ENCODE measurements around the gene WWC1. TPM values are rescaled to one million over a fixed set of nuclear protein-coding genes. Genes with fewer than 3 reads are reported as not detected.

WWC1 gene
- total and polyA plus RNA-seq, 9 of the 15 experiments (the other 6 are each of a cell fraction or from before 2014, with no cell fraction given) = under 0.01 to 0.54 (median 0.42) TPM; not detected in 6

GRCh38 chr5:168486136-168486879 is 194.9 kb downstream of the WWC1 start, which contains the start of gene RARS1:
RARS1 (plus strand) TSS chr5:168486471; CDS start chr5:168486499, 28 bp downstream.
- peaks cover 0 to 2% of the 10 kb centered on the region in 2 experiments; a peak in 2 of 5 replicates for H3K4me1 ChIP-seq (replicated peaks in 1 of 2; ENCODE audit: control insufficient read depth in 2 of 2, insufficient read depth in 2 of 2, low read length in 2 of 2)
- intact Hi-C loops (cut with micrococcal nuclease) (loop anchor here (5.0 kb wide), 1 partner anchor 91 kb away; the partner anchor contains the start of gene PANK3), in situ Hi-C loops (cut with MboI) (no loop called here)
- H3K27me3 ChIP-seq (ENCODE audit: control insufficient read depth in 2 of 2, insufficient read depth in 2 of 2, low read length in 2 of 2) = no peaks in the 10 kb centered on the region
- H3K9me3 ChIP-seq (replicated peaks; ENCODE audit: control insufficient read depth, insufficient read depth, low read depth, low read length) = no peaks in the 10 kb centered on the region
- ATAC-seq (peak; percentile 98), DNase-seq (ENCODE audit: extremely low read depth in 1 of 4, low spot score in 3 of 4) (peak; percentile 94 to 95 (median 94)), FAIRE-seq (peak; percentile 98)
- H3K4me3 ChIP-seq = peak within 1 kb of the TSS; percentile 99
- CTCF ChIA-PET (ENCODE audit: low intra/inter-chr PET ratio) = no interaction called here
- H2AFZ ChIP-seq (ENCODE audit: low read depth, low read length) = peak within 1 kb of the TSS; percentile 97
- peak within 1 kb of the TSS; percentile 87 to 89 for H3K9ac ChIP-seq (ENCODE audit: insufficient read depth in 1 of 2, low read depth in 2 of 2, low read length in 2 of 2)
- peak within 1 kb of the TSS; percentile 74; the same call in 2 of the 3 replicates for H3K27ac ChIP-seq (ENCODE audit: extremely low read depth, low read depth, low read length)
- peak within 1 kb of the TSS; percentile 99 for H3K4me2 ChIP-seq (ENCODE audit: insufficient read depth, low read length)
- peaks cover 37% of the 10 kb centered on the region for H3K36me3 ChIP-seq (ENCODE audit: control insufficient read depth, insufficient read depth, low read length)
- WGBS (ENCODE audit: insufficient coverage, low coverage, missing lambda C conversion rate) = 1% methylated on average over 29 of the region's 40 CpGs
- BruUV-seq (replicated peaks) = TSS peak; percentile 79
- no peaks in the 10 kb centered on the region for H3K9me1 ChIP-seq (ENCODE audit: control insufficient read depth, insufficient read depth, low read length)
- POLR2A ChIA-PET = interaction anchor here (1.0 to 1.6 kb wide), 2 partner anchors 9 to 24 kb away, joined by 3 to 5 read pairs; no protein-coding TSS in a partner anchor
- H4K20me1 ChIP-seq (replicated peaks; ENCODE audit: control insufficient read depth, insufficient read depth, low read length) = 0 out of 2 replicates have a peak, but pooled peaks cover 4% of the 10 kb centered on the region
- peaks cover 26% of the 10 kb centered on the region for H3K79me2 ChIP-seq (ENCODE audit: control insufficient read depth, insufficient read depth, low read length)
- TF ChIP-seq, protein P1, sequence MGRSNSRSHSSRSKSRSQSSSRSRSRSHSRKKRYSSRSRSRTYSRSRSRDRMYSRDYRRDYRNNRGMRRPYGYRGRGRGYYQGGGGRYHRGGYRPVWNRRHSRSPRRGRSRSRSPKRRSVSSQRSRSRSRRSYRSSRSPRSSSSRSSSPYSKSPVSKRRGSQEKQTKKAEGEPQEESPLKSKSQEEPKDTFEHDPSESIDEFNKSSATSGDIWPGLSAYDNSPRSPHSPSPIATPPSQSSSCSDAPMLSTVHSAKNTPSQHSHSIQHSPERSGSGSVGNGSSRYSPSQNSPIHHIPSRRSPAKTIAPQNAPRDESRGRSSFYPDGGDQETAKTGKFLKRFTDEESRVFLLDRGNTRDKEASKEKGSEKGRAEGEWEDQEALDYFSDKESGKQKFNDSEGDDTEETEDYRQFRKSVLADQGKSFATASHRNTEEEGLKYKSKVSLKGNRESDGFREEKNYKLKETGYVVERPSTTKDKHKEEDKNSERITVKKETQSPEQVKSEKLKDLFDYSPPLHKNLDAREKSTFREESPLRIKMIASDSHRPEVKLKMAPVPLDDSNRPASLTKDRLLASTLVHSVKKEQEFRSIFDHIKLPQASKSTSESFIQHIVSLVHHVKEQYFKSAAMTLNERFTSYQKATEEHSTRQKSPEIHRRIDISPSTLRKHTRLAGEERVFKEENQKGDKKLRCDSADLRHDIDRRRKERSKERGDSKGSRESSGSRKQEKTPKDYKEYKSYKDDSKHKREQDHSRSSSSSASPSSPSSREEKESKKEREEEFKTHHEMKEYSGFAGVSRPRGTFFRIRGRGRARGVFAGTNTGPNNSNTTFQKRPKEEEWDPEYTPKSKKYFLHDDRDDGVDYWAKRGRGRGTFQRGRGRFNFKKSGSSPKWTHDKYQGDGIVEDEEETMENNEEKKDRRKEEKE (IDR thresholded peaks at IDR 0.05; ENCODE audit: borderline replicate concordance in 1 of 2, control insufficient read depth in 1 of 2, low read depth in 2 of 2, low read length in 1 of 2) = peak in 1 of 2 experiments; percentile 87; a peak in 2 of 4 replicates
- TF ChIP-seq SAFB (IDR thresholded peaks at IDR 0.05; ENCODE audit: borderline replicate concordance, low read depth, low read length) (no peak), SFPQ (IDR thresholded peaks at IDR 0.05; ENCODE audit: low read depth, low read length) (no peak), MAFF (IDR thresholded peaks at IDR 0.05; ENCODE audit: low read length) (no peak), ZNF316 (IDR thresholded peaks at IDR 0.05) (no peak), PREB (CRISPR knock-in tag; IDR thresholded peaks at IDR 0.05) (0 out of 2 replicates have a peak, but pooled peaks have one; percentile 70), ZNF217 (CRISPR knock-in tag; IDR thresholded peaks at IDR 0.05) (no peak), MXI1 (IDR thresholded peaks at IDR 0.05; ENCODE audit: low read depth, low read length) (no peak), CC2D1A (IDR thresholded peaks at IDR 0.05) (peak; percentile 54; the same call in 1 of the 2 replicates)
- TF ChIP-seq, protein P2, sequence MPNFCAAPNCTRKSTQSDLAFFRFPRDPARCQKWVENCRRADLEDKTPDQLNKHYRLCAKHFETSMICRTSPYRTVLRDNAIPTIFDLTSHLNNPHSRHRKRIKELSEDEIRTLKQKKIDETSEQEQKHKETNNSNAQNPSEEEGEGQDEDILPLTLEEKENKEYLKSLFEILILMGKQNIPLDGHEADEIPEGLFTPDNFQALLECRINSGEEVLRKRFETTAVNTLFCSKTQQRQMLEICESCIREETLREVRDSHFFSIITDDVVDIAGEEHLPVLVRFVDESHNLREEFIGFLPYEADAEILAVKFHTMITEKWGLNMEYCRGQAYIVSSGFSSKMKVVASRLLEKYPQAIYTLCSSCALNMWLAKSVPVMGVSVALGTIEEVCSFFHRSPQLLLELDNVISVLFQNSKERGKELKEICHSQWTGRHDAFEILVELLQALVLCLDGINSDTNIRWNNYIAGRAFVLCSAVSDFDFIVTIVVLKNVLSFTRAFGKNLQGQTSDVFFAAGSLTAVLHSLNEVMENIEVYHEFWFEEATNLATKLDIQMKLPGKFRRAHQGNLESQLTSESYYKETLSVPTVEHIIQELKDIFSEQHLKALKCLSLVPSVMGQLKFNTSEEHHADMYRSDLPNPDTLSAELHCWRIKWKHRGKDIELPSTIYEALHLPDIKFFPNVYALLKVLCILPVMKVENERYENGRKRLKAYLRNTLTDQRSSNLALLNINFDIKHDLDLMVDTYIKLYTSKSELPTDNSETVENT (CRISPR knock-in tag; IDR thresholded peaks at IDR 0.05) = peak; percentile 72

All from K562 (cell line).